Measurements from ENCODE around the gene CORO2B. TPM values are rescaled to one million over a fixed set of nuclear protein-coding genes. Genes with fewer than 3 reads are reported as not detected.

Gene CORO2B
- total and polyA plus RNA-seq, 2 of the 13 experiments (the other 11 are each of a cell fraction or from before 2014, with no cell fraction given), result 0.35 to 0.63 TPM

DNA sequence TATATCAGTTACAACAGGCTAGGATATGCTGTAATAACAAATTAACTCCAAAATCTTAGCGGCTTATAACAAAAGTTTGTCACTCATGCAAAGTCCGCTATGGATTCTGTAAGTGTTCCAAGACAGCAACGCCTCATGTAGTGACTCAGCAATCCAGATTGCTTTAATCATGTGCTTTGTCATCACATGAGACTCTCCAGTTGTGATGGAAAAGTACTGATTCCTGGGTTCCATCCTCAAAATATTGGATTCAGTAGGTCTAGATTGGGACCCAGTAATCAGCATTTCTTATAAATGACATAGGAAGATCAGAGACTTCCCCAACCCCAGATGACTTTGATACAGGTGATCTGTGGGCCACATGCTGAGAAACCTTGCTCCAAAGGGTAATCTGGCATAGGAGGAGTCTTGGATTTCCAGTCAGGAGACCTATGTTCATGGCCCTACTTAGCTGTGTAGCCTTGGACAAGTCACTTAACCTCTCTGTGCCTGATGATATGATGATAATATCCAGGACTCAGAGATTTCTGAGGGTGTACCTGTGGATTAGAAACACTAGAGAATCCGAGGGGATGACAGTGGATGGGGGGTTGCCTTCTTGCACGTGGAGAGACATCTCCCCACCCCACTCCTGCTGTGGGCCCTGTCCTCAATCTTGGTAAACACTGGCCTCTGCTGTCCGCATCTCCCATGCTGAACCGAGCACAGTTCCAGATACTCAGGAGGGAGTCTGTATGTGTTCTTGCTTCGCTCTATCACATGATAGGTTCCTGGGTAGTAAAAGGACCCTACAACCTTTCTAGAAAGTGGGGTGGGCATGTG, 65.5 kb downstream of the CORO2B start (continued):
- TF ChIP-seq DNMT3B (CRISPR knock-in tag; conservative IDR thresholded peaks at IDR 0.05) (no peak), ZNF768 (CRISPR knock-in tag; IDR thresholded peaks at IDR 0.05) (peak; percentile 55; the same call in 1 of the 2 replicates), MEF2D (CRISPR knock-in tag; IDR thresholded peaks at IDR 0.05) (no peak), CREB1 (IDR thresholded peaks at IDR 0.05) (0 out of 2 replicates have a peak, but pooled peaks have one; percentile 10), CREB1 (CRISPR knock-in tag; IDR thresholded peaks at IDR 0.05) (no peak), HDAC6 (IDR thresholded peaks at IDR 0.05; ENCODE audit: low read depth, low read length) (no peak), ZNF607 (CRISPR knock-in tag; IDR thresholded peaks at IDR 0.05; ENCODE audit: borderline replicate concordance) (no peak), ZNF644 (CRISPR knock-in tag; IDR thresholded peaks at IDR 0.05; ENCODE audit: low read depth) (no peak), CC2D1A (CRISPR knock-in tag; IDR thresholded peaks at IDR 0.05) (no peak), SOX5 (CRISPR knock-in tag; IDR thresholded peaks at IDR 0.05; ENCODE audit: borderline replicate concordance) (no peak)
- TF ChIP-seq, protein P1, sequence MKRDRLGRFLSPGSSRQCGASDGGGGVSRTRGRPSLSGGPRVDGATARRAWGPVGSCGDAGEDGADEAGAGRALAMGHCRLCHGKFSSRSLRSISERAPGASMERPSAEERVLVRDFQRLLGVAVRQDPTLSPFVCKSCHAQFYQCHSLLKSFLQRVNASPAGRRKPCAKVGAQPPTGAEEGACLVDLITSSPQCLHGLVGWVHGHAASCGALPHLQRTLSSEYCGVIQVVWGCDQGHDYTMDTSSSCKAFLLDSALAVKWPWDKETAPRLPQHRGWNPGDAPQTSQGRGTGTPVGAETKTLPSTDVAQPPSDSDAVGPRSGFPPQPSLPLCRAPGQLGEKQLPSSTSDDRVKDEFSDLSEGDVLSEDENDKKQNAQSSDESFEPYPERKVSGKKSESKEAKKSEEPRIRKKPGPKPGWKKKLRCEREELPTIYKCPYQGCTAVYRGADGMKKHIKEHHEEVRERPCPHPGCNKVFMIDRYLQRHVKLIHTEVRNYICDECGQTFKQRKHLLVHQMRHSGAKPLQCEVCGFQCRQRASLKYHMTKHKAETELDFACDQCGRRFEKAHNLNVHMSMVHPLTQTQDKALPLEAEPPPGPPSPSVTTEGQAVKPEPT (CRISPR knock-in tag; IDR thresholded peaks at IDR 0.05; ENCODE audit: low read depth), result no peak

DNA sequence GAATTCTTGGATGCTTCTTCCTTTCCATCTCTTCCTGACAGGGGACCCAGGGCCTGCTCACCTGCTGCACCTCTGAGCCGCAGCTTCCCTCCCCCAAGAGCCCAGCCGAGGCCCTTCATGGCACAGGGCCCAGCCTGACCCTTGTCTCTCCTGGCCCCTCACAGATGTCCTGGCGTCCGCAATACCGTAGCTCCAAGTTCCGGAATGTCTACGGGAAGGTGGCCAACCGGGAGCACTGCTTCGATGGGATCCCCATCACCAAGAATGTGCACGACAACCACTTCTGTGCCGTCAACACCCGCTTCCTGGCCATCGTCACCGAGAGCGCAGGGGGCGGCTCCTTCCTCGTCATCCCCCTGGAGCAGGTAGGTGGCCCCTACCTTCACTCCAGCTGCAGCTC, 66.2 kb downstream of the CORO2B start:
- H2AFZ ChIP-seq (ENCODE audit: low read length), result no peak overlapping the region
- no peaks in the 10 kb centered on the region for H3K27me3 ChIP-seq (ENCODE audit: control insufficient read depth in 1 of 2, insufficient read depth in 2 of 2, low read length in 2 of 2)
- no peaks in the 10 kb centered on the region for H3K9me3 ChIP-seq (ENCODE audit: low read length)
- DNase-seq (ENCODE audit: low spot score) (no peak), ATAC-seq (no peak), FAIRE-seq (no peak)
- H3K27ac ChIP-seq (ENCODE audit: extremely low read length, insufficient read depth, low read length), result no peak overlapping the region
- H3K36me3 ChIP-seq (replicated peaks in 1 of 2; ENCODE audit: control insufficient read depth in 1 of 2, insufficient read depth in 2 of 2, low read length in 2 of 2), result no peaks in the 10 kb centered on the region
- H3K4me2 ChIP-seq (ENCODE audit: low read depth, low read length), result no peak overlapping the region
- H3K79me2 ChIP-seq (ENCODE audit: insufficient read depth, low read length), result no peaks in the 10 kb centered on the region
- intact Hi-C loops (cut with micrococcal nuclease; ENCODE audit: unreplicated experiment), result no loop called here
- H3K9ac ChIP-seq (ENCODE audit: insufficient read depth, low read depth, low read length), result no peak overlapping the region
- no TSS peak for BruUV-seq (replicated peaks)
- CTCF ChIA-PET (ENCODE audit: low intra/inter-chr PET ratio, low total read pairs), result no interaction called here
- no peak overlapping the region for H3K4me3 ChIP-seq (replicated peaks in 1 of 3; ENCODE audit: insufficient read depth in 1 of 3, low read depth in 2 of 3, low read length in 3 of 3)
- 97% methylated on average over 6 of the region's 17 CpGs for WGBS (ENCODE audit: low lambda C conversion rate)
- no peaks in the 10 kb centered on the region for H4K20me1 ChIP-seq (ENCODE audit: insufficient read depth, low read length)
- in situ Hi-C loops (cut with HindIII; ENCODE audit: extremely low pct_ligation_motif_present, low pct_unique_long_range_greater_than_20kb), result no loop called here
- H3K4me1 ChIP-seq (ENCODE audit: insufficient read depth, low read length), result no peaks in the 10 kb centered on the region
- POLR2A ChIA-PET, result no interaction called here
- TF ChIP-seq ZNF546 (CRISPR knock-in tag; conservative IDR thresholded peaks at IDR 0.05) (no peak), ZNF501 (CRISPR knock-in tag; IDR thresholded peaks at IDR 0.05) (no peak), MEIS1 (CRISPR knock-in tag; IDR thresholded peaks at IDR 0.05; ENCODE audit: borderline replicate concordance) (no peak)

All from HepG2 (cell line).